Measurements from ENCODE around the gene COL4A1. TPM values are rescaled to one million over a fixed set of nuclear protein-coding genes. Genes with fewer than 3 reads are reported as not detected.

Gene COL4A1
- total RNA-seq, 1 donor from 2014 or later: 178 TPM

DNA sequence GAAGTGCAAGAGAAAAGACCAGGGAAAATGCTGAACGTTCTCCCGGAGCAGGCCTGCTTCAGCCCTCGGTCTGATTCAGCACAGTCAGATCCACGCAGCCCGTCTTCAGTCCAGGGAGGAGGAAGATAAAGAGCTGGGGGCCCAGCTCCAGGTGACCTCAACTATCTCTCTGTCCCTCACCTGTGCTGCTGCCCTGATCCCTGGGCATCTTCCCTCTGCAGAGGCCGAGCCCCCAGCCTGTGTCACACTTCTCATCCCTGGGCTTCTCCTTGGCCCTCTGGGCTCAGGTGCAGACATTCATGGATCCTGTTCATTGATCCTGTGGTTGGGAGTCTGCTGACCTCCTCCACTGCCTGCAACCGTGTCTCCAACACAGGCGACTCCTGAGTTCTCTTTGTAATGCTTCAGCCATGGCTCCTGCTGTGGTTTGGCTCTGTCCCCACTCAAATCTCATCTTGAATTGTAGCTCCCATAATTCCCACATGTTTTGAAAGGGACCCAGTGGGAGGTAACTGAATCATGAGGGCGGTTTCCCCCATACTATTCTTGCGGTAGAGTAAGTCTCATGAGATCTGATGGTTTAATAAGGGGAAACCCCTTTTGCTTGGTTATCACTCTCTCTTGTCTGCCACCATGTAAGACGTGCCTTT lies 28.0 kb upstream of the COL4A1 start:
- Histone ChIP-seq H3K36me3 (no peaks in the 10 kb centered on the region), H3K27ac (no peak overlapping the region), H3K9me3 (no peaks in the 10 kb centered on the region), H3K4me3 (no peak overlapping the region), H3K4me1 (peaks cover 69% of the 10 kb centered on the region), H3K27me3 (no peaks in the 10 kb centered on the region)
- no peak for TF ChIP-seq POLR2AphosphoS5 (IDR thresholded peaks at IDR 0.05; ENCODE audit: insufficient read depth in 1 of 2, low read depth in 1 of 2)
- TF ChIP-seq, protein P1, sequence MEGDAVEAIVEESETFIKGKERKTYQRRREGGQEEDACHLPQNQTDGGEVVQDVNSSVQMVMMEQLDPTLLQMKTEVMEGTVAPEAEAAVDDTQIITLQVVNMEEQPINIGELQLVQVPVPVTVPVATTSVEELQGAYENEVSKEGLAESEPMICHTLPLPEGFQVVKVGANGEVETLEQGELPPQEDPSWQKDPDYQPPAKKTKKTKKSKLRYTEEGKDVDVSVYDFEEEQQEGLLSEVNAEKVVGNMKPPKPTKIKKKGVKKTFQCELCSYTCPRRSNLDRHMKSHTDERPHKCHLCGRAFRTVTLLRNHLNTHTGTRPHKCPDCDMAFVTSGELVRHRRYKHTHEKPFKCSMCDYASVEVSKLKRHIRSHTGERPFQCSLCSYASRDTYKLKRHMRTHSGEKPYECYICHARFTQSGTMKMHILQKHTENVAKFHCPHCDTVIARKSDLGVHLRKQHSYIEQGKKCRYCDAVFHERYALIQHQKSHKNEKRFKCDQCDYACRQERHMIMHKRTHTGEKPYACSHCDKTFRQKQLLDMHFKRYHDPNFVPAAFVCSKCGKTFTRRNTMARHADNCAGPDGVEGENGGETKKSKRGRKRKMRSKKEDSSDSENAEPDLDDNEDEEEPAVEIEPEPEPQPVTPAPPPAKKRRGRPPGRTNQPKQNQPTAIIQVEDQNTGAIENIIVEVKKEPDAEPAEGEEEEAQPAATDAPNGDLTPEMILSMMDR (IDR thresholded peaks at IDR 0.05): no peak
- no peak for TF ChIP-seq POLR2A (IDR thresholded peaks at IDR 0.05)
- intact Hi-C loops (cut with DNase I): loop anchor here (10.0 kb wide), 1 partner anchor 80 kb away; no protein-coding TSS in a partner anchor
- no peak for DNase-seq (ENCODE audit: extremely low spot score in 2 of 2)

DNA sequence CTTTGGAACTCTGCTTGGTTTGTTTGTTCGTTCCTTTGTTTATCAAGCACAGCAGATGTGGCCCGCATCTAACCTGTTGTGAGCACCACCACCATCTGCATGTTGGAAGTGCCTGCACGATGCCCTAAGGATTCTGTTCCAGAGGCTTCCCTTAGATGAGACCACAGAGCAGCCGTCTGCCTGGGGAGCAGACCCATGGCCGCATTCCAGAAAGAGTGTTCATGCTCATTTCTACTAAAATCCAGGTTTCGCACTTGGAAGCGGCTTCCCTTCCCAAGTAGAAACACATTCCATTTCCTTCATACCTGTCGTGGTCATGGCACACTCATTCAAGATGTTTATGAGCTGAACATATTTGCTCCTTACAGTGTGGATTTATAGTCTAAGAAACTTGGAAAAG lies 27.3 kb upstream of the COL4A1 start:
- H3K27ac ChIP-seq: no peak overlapping the region
- H3K9me3 ChIP-seq: no peaks in the 10 kb centered on the region
- DNase-seq (ENCODE audit: extremely low spot score in 2 of 2): no peak
- no peak overlapping the region for H3K4me3 ChIP-seq
- intact Hi-C loops (cut with DNase I): loop anchor here (10.0 kb wide), 1 partner anchor 81 kb away; no protein-coding TSS in a partner anchor
- no peaks in the 10 kb centered on the region for H3K36me3 ChIP-seq
- H3K4me1 ChIP-seq: peaks cover 64% of the 10 kb centered on the region
- no peaks in the 10 kb centered on the region for H3K27me3 ChIP-seq
- no peak for TF ChIP-seq POLR2AphosphoS5 (IDR thresholded peaks at IDR 0.05; ENCODE audit: insufficient read depth in 1 of 2, low read depth in 1 of 2)
- TF ChIP-seq, protein P1 (IDR thresholded peaks at IDR 0.05): no peak
- no peak for TF ChIP-seq POLR2A (IDR thresholded peaks at IDR 0.05)

DNA sequence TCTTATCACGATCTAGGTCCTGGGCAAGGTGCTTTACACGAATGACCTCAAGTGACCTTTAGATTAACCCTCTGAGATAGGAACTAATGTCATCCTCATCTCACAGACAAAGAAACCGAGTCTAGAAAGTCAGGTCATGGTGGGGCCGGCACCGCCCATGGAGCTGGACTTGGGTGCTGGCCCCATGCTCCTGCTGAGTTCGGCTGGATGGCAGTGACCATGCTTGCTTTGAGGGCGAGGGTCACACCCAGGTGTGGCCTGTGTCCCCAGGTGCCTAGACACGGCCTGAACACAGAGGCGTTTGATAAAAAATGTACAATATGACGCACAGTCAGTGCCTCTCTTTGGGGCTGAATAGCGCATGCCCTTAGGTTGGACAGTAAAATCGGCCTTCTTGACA lies 26.9 kb upstream of the COL4A1 start:
- Histone ChIP-seq H3K36me3 (no peaks in the 10 kb centered on the region), H3K4me1 (peaks cover 63% of the 10 kb centered on the region), H3K4me3 (no peak overlapping the region), H3K27me3 (no peaks in the 10 kb centered on the region), H3K27ac (no peak overlapping the region), H3K9me3 (no peaks in the 10 kb centered on the region)
- intact Hi-C loops (cut with DNase I): loop anchor here (10.0 kb wide), 1 partner anchor 81 kb away; no protein-coding TSS in a partner anchor
- no peak for DNase-seq (ENCODE audit: extremely low spot score in 2 of 2)
- TF ChIP-seq POLR2AphosphoS5 (IDR thresholded peaks at IDR 0.05; ENCODE audit: insufficient read depth in 1 of 2, low read depth in 1 of 2) (no peak), POLR2A (IDR thresholded peaks at IDR 0.05) (no peak)
- TF ChIP-seq, protein P1 (IDR thresholded peaks at IDR 0.05): no peak

DNA sequence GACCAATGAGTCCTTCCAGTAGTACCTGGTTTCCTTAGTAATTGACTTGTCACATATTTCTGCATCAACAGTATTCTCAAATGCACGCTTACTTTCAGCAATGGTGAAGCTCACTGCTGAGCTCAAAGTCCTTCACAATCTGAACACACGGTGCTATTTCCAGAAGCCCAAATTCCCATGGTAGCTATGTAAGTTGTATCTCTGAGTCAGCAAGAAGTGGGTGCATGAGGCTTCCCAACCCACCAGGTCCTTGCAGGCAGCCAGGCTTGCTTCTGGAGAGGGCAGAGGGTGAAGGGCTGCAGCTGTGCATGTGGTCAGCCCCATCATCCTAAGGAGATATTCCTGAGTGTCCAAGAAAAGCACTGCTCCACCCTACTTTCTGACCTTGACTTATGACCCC lies 25.8 kb upstream of the COL4A1 start:
- no peak overlapping the region for H3K4me3 ChIP-seq
- H3K4me1 ChIP-seq: peaks cover 53% of the 10 kb centered on the region
- H3K27me3 ChIP-seq: no peaks in the 10 kb centered on the region
- TF ChIP-seq POLR2AphosphoS5 (IDR thresholded peaks at IDR 0.05; ENCODE audit: insufficient read depth in 1 of 2, low read depth in 1 of 2): no peak
- TF ChIP-seq, protein P1 (IDR thresholded peaks at IDR 0.05): no peak
- TF ChIP-seq POLR2A (IDR thresholded peaks at IDR 0.05): no peak
- no peaks in the 10 kb centered on the region for H3K9me3 ChIP-seq
- intact Hi-C loops (cut with DNase I): loop anchor here (10.0 kb wide), 1 partner anchor 82 kb away; no protein-coding TSS in a partner anchor
- no peak overlapping the region for H3K27ac ChIP-seq
- no peaks in the 10 kb centered on the region for H3K36me3 ChIP-seq
- no peak for DNase-seq (ENCODE audit: extremely low spot score in 2 of 2)

DNA sequence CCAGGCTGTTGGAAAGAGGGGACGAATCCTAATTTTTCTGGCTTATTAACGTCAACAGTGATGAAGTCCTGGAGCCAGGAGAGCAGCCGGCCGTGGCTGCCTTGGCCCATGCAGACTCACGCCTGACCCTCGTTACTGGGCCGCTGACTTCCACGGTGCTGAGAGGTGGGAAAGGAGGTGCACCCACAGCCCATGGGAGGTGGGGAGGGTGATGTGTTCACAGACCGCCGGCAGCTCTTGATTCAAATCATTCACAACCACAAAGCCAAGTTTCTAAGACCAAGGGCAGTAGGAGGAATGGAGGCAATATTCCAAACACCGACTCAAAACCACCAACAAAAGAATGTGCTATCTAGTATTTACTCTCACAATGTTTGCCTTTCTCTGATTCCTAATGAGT lies 24.4 kb upstream of the COL4A1 start:
- Histone ChIP-seq H3K27me3 (no peaks in the 10 kb centered on the region), H3K27ac (peak overlapping the region; percentile 68), H3K4me3 (peak overlapping the region in 1 of 2 donors; percentile 9), H3K36me3 (no peaks in the 10 kb centered on the region), H3K4me1 (peaks cover 41% of the 10 kb centered on the region), H3K9me3 (no peaks in the 10 kb centered on the region)
- no peak for TF ChIP-seq POLR2AphosphoS5 (IDR thresholded peaks at IDR 0.05; ENCODE audit: insufficient read depth in 1 of 2, low read depth in 1 of 2)
- TF ChIP-seq, protein P1 (IDR thresholded peaks at IDR 0.05): no peak
- no peak for TF ChIP-seq POLR2A (IDR thresholded peaks at IDR 0.05)
- no peak for DNase-seq (ENCODE audit: extremely low spot score in 2 of 2)
- intact Hi-C loops (cut with DNase I): loop anchor here (10.0 kb wide), 1 partner anchor 83 kb away; no protein-coding TSS in a partner anchor

All from vagina (tissue), 2 donors.